ENCODE measurements around the gene MOAP1. TPM values are rescaled to one million over a fixed set of nuclear protein-coding genes. Genes with fewer than 3 reads are reported as not detected.

The MOAP1 gene
- total RNA-seq, 1 experiment from 2014 or later, result 18.1 TPM

GRCh38 chr14:93173943-93174395 is 10.7 kb downstream of the MOAP1 start:
- DNase-seq (ENCODE audit: low spot score), result no peak
- H3K4me3 Mint-ChIP-seq, result no peak overlapping the region
- CTCF ChIA-PET, result interaction anchor here (0.7 to 1.8 kb wide), 5 partner anchors 11 to 280 kb away, joined by 3 to 7 read pairs (median 3); partner anchors contain the start of genes LYSET and MOAP1

More at GRCh38 chr14:93173943-93174395, 10.7 kb downstream of the MOAP1 start:
- POLR2A ChIA-PET, result interaction anchor here (1.2 kb wide), 1 partner anchor 11 kb away, joined by 3 read pairs; the partner anchor contains the start of genes LYSET and MOAP1
- Mint-ChIP-seq H3K27ac (no peak overlapping the region), H3K36me3 (no peaks in the 10 kb centered on the region), H3K4me1 (no peaks in the 10 kb centered on the region), H3K27me3 (ENCODE audit: low read depth) (no peaks in the 10 kb centered on the region), H3K9me3 (no peaks in the 10 kb centered on the region)
- TF ChIP-seq ARID4B (CRISPR knock-in tag; IDR thresholded peaks at IDR 0.05; ENCODE audit: borderline replicate concordance) (no peak), CDX4 (CRISPR knock-in tag; IDR thresholded peaks at IDR 0.05; ENCODE audit: borderline replicate concordance) (no peak), NR1H2 (CRISPR knock-in tag; IDR thresholded peaks at IDR 0.05) (no peak), ZNF512 (CRISPR knock-in tag; IDR thresholded peaks at IDR 0.05; ENCODE audit: borderline replicate concordance) (no peak), NR3C1 (CRISPR knock-in tag; conservative IDR thresholded peaks at IDR 0.05; ENCODE audit: low read depth) (no peak), IRF2 (CRISPR knock-in tag; IDR thresholded peaks at IDR 0.05; ENCODE audit: borderline replicate concordance, low read depth) (no peak), NFYB (CRISPR knock-in tag; conservative IDR thresholded peaks at IDR 0.05; ENCODE audit: low read depth) (no peak), NR2C2 (CRISPR knock-in tag; IDR thresholded peaks at IDR 0.05) (no peak), ZNF317 (CRISPR knock-in tag; IDR thresholded peaks at IDR 0.05; ENCODE audit: borderline replicate concordance, low read depth) (no peak), ZNF138 (CRISPR knock-in tag; conservative IDR thresholded peaks at IDR 0.05) (no peak), PRRX2 (CRISPR knock-in tag; IDR thresholded peaks at IDR 0.05) (no peak), HMGA2 (CRISPR knock-in tag; IDR thresholded peaks at IDR 0.05) (no peak)
- TF ChIP-seq, protein P1, sequence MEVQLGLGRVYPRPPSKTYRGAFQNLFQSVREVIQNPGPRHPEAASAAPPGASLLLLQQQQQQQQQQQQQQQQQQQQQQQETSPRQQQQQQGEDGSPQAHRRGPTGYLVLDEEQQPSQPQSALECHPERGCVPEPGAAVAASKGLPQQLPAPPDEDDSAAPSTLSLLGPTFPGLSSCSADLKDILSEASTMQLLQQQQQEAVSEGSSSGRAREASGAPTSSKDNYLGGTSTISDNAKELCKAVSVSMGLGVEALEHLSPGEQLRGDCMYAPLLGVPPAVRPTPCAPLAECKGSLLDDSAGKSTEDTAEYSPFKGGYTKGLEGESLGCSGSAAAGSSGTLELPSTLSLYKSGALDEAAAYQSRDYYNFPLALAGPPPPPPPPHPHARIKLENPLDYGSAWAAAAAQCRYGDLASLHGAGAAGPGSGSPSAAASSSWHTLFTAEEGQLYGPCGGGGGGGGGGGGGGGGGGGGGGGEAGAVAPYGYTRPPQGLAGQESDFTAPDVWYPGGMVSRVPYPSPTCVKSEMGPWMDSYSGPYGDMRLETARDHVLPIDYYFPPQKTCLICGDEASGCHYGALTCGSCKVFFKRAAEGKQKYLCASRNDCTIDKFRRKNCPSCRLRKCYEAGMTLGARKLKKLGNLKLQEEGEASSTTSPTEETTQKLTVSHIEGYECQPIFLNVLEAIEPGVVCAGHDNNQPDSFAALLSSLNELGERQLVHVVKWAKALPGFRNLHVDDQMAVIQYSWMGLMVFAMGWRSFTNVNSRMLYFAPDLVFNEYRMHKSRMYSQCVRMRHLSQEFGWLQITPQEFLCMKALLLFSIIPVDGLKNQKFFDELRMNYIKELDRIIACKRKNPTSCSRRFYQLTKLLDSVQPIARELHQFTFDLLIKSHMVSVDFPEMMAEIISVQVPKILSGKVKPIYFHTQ (CRISPR knock-in tag; IDR thresholded peaks at IDR 0.05), result no peak
- TF ChIP-seq, protein P2, sequence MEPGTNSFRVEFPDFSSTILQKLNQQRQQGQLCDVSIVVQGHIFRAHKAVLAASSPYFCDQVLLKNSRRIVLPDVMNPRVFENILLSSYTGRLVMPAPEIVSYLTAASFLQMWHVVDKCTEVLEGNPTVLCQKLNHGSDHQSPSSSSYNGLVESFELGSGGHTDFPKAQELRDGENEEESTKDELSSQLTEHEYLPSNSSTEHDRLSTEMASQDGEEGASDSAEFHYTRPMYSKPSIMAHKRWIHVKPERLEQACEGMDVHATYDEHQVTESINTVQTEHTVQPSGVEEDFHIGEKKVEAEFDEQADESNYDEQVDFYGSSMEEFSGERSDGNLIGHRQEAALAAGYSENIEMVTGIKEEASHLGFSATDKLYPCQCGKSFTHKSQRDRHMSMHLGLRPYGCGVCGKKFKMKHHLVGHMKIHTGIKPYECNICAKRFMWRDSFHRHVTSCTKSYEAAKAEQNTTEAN (CRISPR knock-in tag; IDR thresholded peaks at IDR 0.05), result no peak
- TF ChIP-seq, protein P3, sequence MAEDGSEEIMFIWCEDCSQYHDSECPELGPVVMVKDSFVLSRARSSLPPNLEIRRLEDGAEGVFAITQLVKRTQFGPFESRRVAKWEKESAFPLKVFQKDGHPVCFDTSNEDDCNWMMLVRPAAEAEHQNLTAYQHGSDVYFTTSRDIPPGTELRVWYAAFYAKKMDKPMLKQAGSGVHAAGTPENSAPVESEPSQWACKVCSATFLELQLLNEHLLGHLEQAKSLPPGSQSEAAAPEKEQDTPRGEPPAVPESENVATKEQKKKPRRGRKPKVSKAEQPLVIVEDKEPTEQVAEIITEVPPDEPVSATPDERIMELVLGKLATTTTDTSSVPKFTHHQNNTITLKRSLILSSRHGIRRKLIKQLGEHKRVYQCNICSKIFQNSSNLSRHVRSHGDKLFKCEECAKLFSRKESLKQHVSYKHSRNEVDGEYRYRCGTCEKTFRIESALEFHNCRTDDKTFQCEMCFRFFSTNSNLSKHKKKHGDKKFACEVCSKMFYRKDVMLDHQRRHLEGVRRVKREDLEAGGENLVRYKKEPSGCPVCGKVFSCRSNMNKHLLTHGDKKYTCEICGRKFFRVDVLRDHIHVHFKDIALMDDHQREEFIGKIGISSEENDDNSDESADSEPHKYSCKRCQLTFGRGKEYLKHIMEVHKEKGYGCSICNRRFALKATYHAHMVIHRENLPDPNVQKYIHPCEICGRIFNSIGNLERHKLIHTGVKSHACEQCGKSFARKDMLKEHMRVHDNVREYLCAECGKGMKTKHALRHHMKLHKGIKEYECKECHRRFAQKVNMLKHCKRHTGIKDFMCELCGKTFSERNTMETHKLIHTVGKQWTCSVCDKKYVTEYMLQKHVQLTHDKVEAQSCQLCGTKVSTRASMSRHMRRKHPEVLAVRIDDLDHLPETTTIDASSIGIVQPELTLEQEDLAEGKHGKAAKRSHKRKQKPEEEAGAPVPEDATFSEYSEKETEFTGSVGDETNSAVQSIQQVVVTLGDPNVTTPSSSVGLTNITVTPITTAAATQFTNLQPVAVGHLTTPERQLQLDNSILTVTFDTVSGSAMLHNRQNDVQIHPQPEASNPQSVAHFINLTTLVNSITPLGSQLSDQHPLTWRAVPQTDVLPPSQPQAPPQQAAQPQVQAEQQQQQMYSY (CRISPR knock-in tag; IDR thresholded peaks at IDR 0.05), result no peak
- no peak for ATAC-seq
